GM12878 (cell line): ENCODE measurements around the gene SLC43A1.

Experiments
- CBX5 ChIP-seq: sonication (generic); IDR thresholded peaks from 2 replicates; pipeline ENCODE4 v1.6.1; 2016; ENCODE audit warnings: low read depth, moderate library complexity, mild to moderate bottlenecking, inconsistent platforms
- EZH2 ChIP-seq: IDR thresholded peaks from 2 replicates; pipeline ENCODE4 v1.6.1; 2012; ENCODE audit warnings: low read depth, mild to moderate bottlenecking, control low read depth, inconsistent platforms, low read length, borderline replicate concordance; ENCODE audit not compliant: control insufficient read depth
- NFYA ChIP-seq: IDR thresholded peaks from 2 replicates; pipeline ENCODE4 v1.6.1; 2011; ENCODE audit warnings: low read depth, mild to moderate bottlenecking, low read length, improper control_type of control experiment, borderline replicate concordance
- TF ChIP-seq, protein P1 (sequence below), 3 experiments: IDR thresholded peaks in 2 of 3; conservative IDR thresholded peaks in 1 of 3; 2 replicates each; pipeline ENCODE4 v1.5.1; 2011; ENCODE audit warnings: low read depth in 3 of 3, low read length in 3 of 3, mild to moderate bottlenecking in 3 of 3, control low read depth in 2 of 3, moderate library complexity in 2 of 3, inconsistent platforms in 1 of 3, mixed read lengths in 1 of 3; ENCODE audit not compliant: control insufficient read depth in 2 of 3, insufficient read depth in 1 of 3; ENCODE audit errors: extremely low read depth in 1 of 3
- TF ChIP-seq, protein P2 (sequence below): fragments of 450-650 bp; formaldehyde crosslinking; IDR thresholded peaks from 2 replicates; pipeline ENCODE4 v1.5.0; 2022; ENCODE audit warnings: mild to moderate bottlenecking, missing genetic modification characterization
- TF ChIP-seq, protein P3 (sequence below): IDR thresholded peaks from 2 replicates; pipeline ENCODE4 v1.6.1; 2011; ENCODE audit warnings: borderline replicate concordance, low read depth, mild to moderate bottlenecking, moderate library complexity, mixed read lengths, low read length; ENCODE audit not compliant: insufficient read depth; ENCODE audit errors: extremely low read length

DNA sequence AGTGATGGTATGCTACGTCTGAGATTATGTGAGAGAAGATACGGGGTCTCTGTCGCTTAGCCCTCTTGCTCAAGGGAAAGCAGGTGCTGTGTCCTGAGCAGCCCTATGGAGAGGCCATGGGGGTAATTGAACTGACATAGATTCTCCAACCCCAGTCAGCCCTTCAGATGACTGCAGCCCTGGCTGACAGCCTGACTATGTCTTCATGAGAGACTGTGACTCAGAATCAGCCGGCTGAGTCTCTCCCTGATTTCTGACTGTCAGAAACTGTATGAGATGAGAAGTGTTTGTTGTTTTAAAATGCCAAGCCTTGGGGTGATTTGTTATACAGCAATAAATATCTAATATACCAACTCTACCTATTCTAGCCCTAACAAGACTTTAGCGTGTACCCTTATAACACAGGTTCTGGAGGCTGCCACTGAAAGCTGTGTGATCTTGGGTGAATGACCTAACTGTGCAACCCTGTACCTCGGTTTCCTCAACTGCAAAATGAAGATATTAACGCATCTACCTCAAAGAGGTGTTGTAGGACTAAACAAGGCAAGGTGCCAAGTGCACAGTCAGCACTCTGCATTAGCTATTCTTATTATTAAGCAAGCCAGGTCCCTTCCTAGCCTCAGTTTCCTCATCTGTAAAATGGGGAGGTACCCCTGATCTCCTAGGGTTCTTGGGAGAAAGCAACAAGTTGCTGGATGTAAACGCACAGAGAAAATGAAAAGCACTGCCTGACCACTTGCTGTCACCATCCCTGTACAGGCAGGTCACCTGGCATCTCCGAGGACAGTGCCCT, 24.9 kb downstream of the SLC43A1 start:
- no peak for TF ChIP-seq CBX5
- no peak for TF ChIP-seq EZH2
- TF ChIP-seq, protein P1, sequence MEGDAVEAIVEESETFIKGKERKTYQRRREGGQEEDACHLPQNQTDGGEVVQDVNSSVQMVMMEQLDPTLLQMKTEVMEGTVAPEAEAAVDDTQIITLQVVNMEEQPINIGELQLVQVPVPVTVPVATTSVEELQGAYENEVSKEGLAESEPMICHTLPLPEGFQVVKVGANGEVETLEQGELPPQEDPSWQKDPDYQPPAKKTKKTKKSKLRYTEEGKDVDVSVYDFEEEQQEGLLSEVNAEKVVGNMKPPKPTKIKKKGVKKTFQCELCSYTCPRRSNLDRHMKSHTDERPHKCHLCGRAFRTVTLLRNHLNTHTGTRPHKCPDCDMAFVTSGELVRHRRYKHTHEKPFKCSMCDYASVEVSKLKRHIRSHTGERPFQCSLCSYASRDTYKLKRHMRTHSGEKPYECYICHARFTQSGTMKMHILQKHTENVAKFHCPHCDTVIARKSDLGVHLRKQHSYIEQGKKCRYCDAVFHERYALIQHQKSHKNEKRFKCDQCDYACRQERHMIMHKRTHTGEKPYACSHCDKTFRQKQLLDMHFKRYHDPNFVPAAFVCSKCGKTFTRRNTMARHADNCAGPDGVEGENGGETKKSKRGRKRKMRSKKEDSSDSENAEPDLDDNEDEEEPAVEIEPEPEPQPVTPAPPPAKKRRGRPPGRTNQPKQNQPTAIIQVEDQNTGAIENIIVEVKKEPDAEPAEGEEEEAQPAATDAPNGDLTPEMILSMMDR (IDR thresholded peaks at IDR 0.05 in 2 of 3, conservative IDR thresholded peaks at IDR 0.05 in 1 of 3; ENCODE audit: control insufficient read depth in 2 of 3, extremely low read depth in 1 of 3, insufficient read depth in 1 of 3, low read depth in 3 of 3, low read length in 3 of 3): no peak
- TF ChIP-seq, protein P2, sequence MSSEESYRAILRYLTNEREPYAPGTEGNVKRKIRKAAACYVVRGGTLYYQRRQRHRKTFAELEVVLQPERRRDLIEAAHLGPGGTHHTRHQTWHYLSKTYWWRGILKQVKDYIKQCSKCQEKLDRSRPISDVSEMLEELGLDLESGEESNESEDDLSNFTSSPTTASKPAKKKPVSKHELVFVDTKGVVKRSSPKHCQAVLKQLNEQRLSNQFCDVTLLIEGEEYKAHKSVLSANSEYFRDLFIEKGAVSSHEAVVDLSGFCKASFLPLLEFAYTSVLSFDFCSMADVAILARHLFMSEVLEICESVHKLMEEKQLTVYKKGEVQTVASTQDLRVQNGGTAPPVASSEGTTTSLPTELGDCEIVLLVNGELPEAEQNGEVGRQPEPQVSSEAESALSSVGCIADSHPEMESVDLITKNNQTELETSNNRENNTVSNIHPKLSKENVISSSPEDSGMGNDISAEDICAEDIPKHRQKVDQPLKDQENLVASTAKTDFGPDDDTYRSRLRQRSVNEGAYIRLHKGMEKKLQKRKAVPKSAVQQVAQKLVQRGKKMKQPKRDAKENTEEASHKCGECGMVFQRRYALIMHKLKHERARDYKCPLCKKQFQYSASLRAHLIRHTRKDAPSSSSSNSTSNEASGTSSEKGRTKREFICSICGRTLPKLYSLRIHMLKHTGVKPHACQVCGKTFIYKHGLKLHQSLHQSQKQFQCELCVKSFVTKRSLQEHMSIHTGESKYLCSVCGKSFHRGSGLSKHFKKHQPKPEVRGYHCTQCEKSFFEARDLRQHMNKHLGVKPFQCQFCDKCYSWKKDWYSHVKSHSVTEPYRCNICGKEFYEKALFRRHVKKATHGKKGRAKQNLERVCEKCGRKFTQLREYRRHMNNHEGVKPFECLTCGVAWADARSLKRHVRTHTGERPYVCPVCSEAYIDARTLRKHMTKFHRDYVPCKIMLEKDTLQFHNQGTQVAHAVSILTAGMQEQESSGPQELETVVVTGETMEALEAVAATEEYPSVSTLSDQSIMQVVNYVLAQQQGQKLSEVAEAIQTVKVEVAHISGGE (CRISPR knock-in tag): no peak
- TF ChIP-seq NFYA: no peak
- TF ChIP-seq, protein P3, sequence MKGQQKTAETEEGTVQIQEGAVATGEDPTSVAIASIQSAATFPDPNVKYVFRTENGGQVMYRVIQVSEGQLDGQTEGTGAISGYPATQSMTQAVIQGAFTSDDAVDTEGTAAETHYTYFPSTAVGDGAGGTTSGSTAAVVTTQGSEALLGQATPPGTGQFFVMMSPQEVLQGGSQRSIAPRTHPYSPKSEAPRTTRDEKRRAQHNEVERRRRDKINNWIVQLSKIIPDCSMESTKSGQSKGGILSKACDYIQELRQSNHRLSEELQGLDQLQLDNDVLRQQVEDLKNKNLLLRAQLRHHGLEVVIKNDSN: no peak
